GM12878 (cell line): Measurements from ENCODE around the gene ACTN2. TPM values are rescaled to one million over a fixed set of nuclear protein-coding genes. Genes with fewer than 3 reads are reported as not detected.

Experiments used
- ATAC-seq: fragments of 200-7000 bp; cut with Tn5 transposase; 3 replicates; pipeline ENCODE4 v1.9.1; 2020; ENCODE audit warnings: mild to moderate bottlenecking, moderate library complexity
- BruUV-seq: library from RNA; stranded (reverse); fragments of 400-500 nt; replicated peaks from 2 replicates; lab custom pipeline; 2021; lab: Mats Ljungman, UMichigan
- CTCF ChIA-PET: fragments of 300-600 bp; sonication (Branson Sonifier 250); formaldehyde crosslinking; extraction: SDS; loops from one replicate; lab custom pipeline; 2021; ENCODE audit warnings: inconsistent platforms; lab: Yijun Ruan, JAX
- POLR2A ChIA-PET: fragments of 350-600 bp; formaldehyde crosslinking; extraction: SDS; loops from one replicate; lab custom pipeline; 2021; ENCODE audit warnings: inconsistent platforms; lab: Charles Lee
- RAD21 ChIA-PET: fragments of 300-600 bp; sonication (Branson Sonifier 250); formaldehyde crosslinking; loops from one replicate; lab custom pipeline; 2023; ENCODE audit warnings: antibody characterized with exemption; ENCODE audit not compliant: unreplicated experiment; lab: Charles Lee
- SMC1A ChIA-PET: fragments of 300-600 bp; sonication (Branson Sonifier 250); formaldehyde crosslinking; loops from one replicate; lab custom pipeline; 2023; ENCODE audit not compliant: unreplicated experiment, uncharacterized antibody; lab: Charles Lee
- DNase-seq: peaks from one replicate; pipeline ENCODE4 v3.0.0-alpha.2; 2011; ENCODE audit warnings: low read depth, low spot score
- FAIRE-seq: peaks from 3 replicates; lab custom pipeline; 2011; peaks lifted over from hg19 to GRCh38; lab: Jason Lieb, UNC
- H2AFZ ChIP-seq: 2 replicates; pipeline ENCODE4 v1.6.0; 2011; ENCODE audit warnings: low read depth, low read length, control low read depth; ENCODE audit not compliant: control insufficient read depth
- H3K27ac ChIP-seq: 2 replicates; pipeline ENCODE4 v1.5.1; 2011; ENCODE audit warnings: control low read depth; ENCODE audit not compliant: control insufficient read depth, insufficient read depth
- H3K27me3 ChIP-seq, 2 experiments: replicated peaks in 1 of 2; 2 replicates each; pipeline versions ENCODE4 v1.6.0 to v1.6.1; 2011; ENCODE audit warnings: low read length in 1 of 2; ENCODE audit not compliant: control insufficient read depth in 2 of 2, insufficient read depth in 2 of 2
- H3K36me3 ChIP-seq, 2 experiments: 2 replicates each; pipeline ENCODE4 v1.5.1; 2011; ENCODE audit warnings: low read length in 1 of 2; ENCODE audit not compliant: control insufficient read depth in 2 of 2, insufficient read depth in 2 of 2
- H3K4me1 ChIP-seq: 2 replicates; pipeline ENCODE4 v1.6.1; 2011; ENCODE audit warnings: mild to moderate bottlenecking, low read length, moderate library complexity, mixed read lengths; ENCODE audit not compliant: control insufficient read depth, insufficient read depth
- H3K4me2 ChIP-seq: 2 replicates; pipeline ENCODE4 v1.6.0; 2011; ENCODE audit warnings: control low read depth; ENCODE audit not compliant: control insufficient read depth, insufficient read depth
- H3K4me3 ChIP-seq: fragments of 200-600 bp; sonication (generic); 2 replicates; pipeline ENCODE4 v1.5.1; 2016
- H3K79me2 ChIP-seq: 2 replicates; pipeline ENCODE4 v1.6.0; 2011; ENCODE audit warnings: low read length; ENCODE audit not compliant: control insufficient read depth, insufficient read depth
- H3K9ac ChIP-seq: 2 replicates; pipeline ENCODE4 v1.8.0; 2011; ENCODE audit warnings: low read length, control low read depth, mixed read lengths; ENCODE audit not compliant: control insufficient read depth, insufficient read depth
- H3K9me3 ChIP-seq: replicated peaks from 3 replicates; pipeline ENCODE4 v1.5.1; 2011; ENCODE audit warnings: mild to moderate bottlenecking, low read length; ENCODE audit not compliant: control insufficient read depth, insufficient read depth
- H4K20me1 ChIP-seq: 2 replicates; pipeline ENCODE4 v1.6.0; 2011; ENCODE audit not compliant: control insufficient read depth, insufficient read depth
- ATF7 ChIP-seq: fragments of 450-650 bp; IDR thresholded peaks from 2 replicates; pipeline ENCODE4 v1.6.1; 2016; ENCODE audit warnings: low read depth, mild to moderate bottlenecking
- BHLHE40 ChIP-seq, 2 experiments: fragments of 450-650 bp in 1 of 2; IDR thresholded peaks; 2 replicates each; pipeline ENCODE4 v1.6.1; 2011 to 2017; ENCODE audit warnings: low read depth in 2 of 2, borderline replicate concordance in 1 of 2, improper control_type of control experiment in 1 of 2, low read length in 1 of 2, mild to moderate bottlenecking in 1 of 2
- TARDBP ChIP-seq: IDR thresholded peaks from 2 replicates; pipeline ENCODE4 v1.6.1; 2016; ENCODE audit warnings: borderline replicate concordance
- TBL1XR1 ChIP-seq: IDR thresholded peaks from 2 replicates; pipeline ENCODE4 v1.6.1; 2012; ENCODE audit warnings: low read depth, low read length, improper control_type of control experiment
- ZNF24 ChIP-seq: fragments of 450-650 bp; IDR thresholded peaks from 2 replicates; pipeline ENCODE4 v1.6.1; 2017; ENCODE audit warnings: antibody characterized with exemption, mild to moderate bottlenecking
- WGBS: methylation state at CpG from one replicate; pipeline ENCODE4 v1.1.6; 2016; ENCODE audit warnings: low lambda C conversion rate; ENCODE audit not compliant: insufficient replicate concordance, insufficient coverage; ENCODE audit errors: missing lambda C conversion rate; 5-methylcytosine and 5-hydroxymethylcytosine counted together
- in situ Hi-C: fragments of 300-500 bp; cut with MboI; formaldehyde crosslinking; loops from 9 replicates; pipeline ENCODE4 v1.14.3; 2018; ENCODE audit warnings: mixed read lengths
- intact Hi-C: fragments of 100-400 bp; cut with micrococcal nuclease; formaldehyde crosslinking; loops from one replicate; pipeline ENCODE4 v1.14.2; 2022; ENCODE audit not compliant: unreplicated experiment
- polyA plus RNA-seq, 11 experiments: library from polyadenylated mRNA; depleted of rRNA in 4 of 11; unstranded in 6 of 11; stranded (reverse) in 5 of 11; fragments of >200 nt; fragmentation: Nextera tagmentation in 4 of 11; fragmentation: Illumina TruSeq in 1 of 11; extraction: Ambion mirVana in 4 of 11; extraction: Trizol in 1 of 11; gene quantifications; 1 replicate in 1 of 11; 2 replicates in 10 of 11; pipeline versions ENCODE4 v1.2.1 to v1.2.3, GENCODE V29; 2011 to 2016; ENCODE audit warnings: inconsistent platforms in 2 of 11, missing spikeins in 2 of 11, low read depth in 1 of 11
- total RNA-seq, 4 experiments: library from RNA; depleted of rRNA in 3 of 4; stranded (reverse); fragments of >200 nt in 3 of 4; fragmentation: Illumina TruSeq in 1 of 4; extraction: Trizol in 1 of 4; gene quantifications; 2 replicates each; pipeline versions ENCODE4 v1.2.1 to v1.2.3, GENCODE V29; 2013 to 2021
- TF ChIP-seq, protein P1 (sequence below): IDR thresholded peaks from 2 replicates; pipeline ENCODE4 v1.6.1; 2012; ENCODE audit warnings: low read depth, low read length, improper control_type of control experiment
- TF ChIP-seq, protein P2 (sequence below): fragments of 450-650 bp; formaldehyde crosslinking; IDR thresholded peaks from 2 replicates; pipeline ENCODE4 v1.5.0; 2022; ENCODE audit warnings: mild to moderate bottlenecking, missing genetic modification characterization
- TF ChIP-seq, protein P3 (sequence below): fragments of 450-650 bp; IDR thresholded peaks from 2 replicates; pipeline ENCODE4 v1.6.1; 2016; ENCODE audit warnings: mild to moderate bottlenecking

Gene ACTN2
- total and polyA plus RNA-seq, 10 of the 15 experiments (the other 5 are each of a cell fraction or from before 2014, with no cell fraction given): 0.10 TPM; not detected in 9

DNA sequence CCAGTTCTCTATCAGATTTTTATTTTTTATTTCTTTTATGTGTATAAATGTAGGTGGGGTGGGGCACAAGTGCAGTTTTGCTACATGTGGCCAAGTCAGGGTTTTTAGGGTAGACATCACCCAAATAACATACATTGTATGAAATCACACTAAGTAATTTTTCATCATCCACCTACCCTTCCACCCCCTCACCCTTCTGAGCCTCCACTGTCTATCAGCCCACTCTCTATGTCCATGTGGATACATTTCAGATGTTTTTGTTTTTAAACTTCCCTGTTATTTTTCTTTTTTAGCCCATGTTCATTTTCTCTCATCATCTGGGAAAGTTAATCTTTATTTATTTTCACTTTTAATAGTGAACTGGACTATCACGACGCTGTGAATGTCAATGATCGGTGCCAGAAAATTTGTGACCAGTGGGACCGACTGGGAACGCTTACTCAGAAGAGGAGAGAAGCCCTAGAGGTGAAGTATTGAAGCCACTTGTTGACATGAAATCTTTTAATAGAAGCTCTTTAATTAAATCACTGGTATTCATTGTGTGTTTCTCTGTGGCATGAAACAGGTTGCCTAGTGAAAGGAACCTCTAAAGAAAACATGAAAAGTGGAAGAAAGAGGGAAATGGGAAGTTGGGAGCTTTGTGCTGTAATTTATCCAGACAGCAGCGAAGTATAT lies 61.1 kb downstream of the ACTN2 start:
- SMC1A ChIA-PET: interaction anchor here (1.6 kb wide), 1 partner anchor 13 kb away, joined by 5 read pairs; no protein-coding TSS in a partner anchor
- in situ Hi-C loops: no loop called here
- H2AFZ ChIP-seq: no peak overlapping the region
- H3K79me2 ChIP-seq: no peaks in the 10 kb centered on the region
- 70% methylated on average over 6 of the region's 6 CpGs for WGBS
- H3K4me2 ChIP-seq: no peak overlapping the region
- no peak for ATAC-seq
- no peak overlapping the region for H3K9ac ChIP-seq
- intact Hi-C loops: no loop called here
- no peak for FAIRE-seq
- no peak for DNase-seq
- H3K9me3 ChIP-seq: no peaks in the 10 kb centered on the region
- H3K4me3 ChIP-seq: no peak overlapping the region
- H3K36me3 ChIP-seq: no peaks in the 10 kb centered on the region
- RAD21 ChIA-PET: no interaction called here
- H3K27ac ChIP-seq: no peak overlapping the region
- TF ChIP-seq, protein P1, sequence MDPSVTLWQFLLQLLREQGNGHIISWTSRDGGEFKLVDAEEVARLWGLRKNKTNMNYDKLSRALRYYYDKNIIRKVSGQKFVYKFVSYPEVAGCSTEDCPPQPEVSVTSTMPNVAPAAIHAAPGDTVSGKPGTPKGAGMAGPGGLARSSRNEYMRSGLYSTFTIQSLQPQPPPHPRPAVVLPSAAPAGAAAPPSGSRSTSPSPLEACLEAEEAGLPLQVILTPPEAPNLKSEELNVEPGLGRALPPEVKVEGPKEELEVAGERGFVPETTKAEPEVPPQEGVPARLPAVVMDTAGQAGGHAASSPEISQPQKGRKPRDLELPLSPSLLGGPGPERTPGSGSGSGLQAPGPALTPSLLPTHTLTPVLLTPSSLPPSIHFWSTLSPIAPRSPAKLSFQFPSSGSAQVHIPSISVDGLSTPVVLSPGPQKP: no peak
- TF ChIP-seq ATF7 (no peak), TBL1XR1 (no peak), TARDBP (no peak), BHLHE40 (IDR thresholded peaks at IDR 0.05; ENCODE audit: borderline replicate concordance in 1 of 2, low read depth in 2 of 2, low read length in 1 of 2) (no peak), ZNF24 (no peak)
- TF ChIP-seq, protein P2, sequence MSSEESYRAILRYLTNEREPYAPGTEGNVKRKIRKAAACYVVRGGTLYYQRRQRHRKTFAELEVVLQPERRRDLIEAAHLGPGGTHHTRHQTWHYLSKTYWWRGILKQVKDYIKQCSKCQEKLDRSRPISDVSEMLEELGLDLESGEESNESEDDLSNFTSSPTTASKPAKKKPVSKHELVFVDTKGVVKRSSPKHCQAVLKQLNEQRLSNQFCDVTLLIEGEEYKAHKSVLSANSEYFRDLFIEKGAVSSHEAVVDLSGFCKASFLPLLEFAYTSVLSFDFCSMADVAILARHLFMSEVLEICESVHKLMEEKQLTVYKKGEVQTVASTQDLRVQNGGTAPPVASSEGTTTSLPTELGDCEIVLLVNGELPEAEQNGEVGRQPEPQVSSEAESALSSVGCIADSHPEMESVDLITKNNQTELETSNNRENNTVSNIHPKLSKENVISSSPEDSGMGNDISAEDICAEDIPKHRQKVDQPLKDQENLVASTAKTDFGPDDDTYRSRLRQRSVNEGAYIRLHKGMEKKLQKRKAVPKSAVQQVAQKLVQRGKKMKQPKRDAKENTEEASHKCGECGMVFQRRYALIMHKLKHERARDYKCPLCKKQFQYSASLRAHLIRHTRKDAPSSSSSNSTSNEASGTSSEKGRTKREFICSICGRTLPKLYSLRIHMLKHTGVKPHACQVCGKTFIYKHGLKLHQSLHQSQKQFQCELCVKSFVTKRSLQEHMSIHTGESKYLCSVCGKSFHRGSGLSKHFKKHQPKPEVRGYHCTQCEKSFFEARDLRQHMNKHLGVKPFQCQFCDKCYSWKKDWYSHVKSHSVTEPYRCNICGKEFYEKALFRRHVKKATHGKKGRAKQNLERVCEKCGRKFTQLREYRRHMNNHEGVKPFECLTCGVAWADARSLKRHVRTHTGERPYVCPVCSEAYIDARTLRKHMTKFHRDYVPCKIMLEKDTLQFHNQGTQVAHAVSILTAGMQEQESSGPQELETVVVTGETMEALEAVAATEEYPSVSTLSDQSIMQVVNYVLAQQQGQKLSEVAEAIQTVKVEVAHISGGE: no peak
- TF ChIP-seq, protein P3, sequence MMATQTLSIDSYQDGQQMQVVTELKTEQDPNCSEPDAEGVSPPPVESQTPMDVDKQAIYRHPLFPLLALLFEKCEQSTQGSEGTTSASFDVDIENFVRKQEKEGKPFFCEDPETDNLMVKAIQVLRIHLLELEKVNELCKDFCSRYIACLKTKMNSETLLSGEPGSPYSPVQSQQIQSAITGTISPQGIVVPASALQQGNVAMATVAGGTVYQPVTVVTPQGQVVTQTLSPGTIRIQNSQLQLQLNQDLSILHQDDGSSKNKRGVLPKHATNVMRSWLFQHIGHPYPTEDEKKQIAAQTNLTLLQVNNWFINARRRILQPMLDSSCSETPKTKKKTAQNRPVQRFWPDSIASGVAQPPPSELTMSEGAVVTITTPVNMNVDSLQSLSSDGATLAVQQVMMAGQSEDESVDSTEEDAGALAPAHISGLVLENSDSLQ: no peak
- POLR2A ChIA-PET: no interaction called here
- CTCF ChIA-PET: interaction anchor here (1.3 kb wide), 1 partner anchor 12 kb away, joined by 5 read pairs; no protein-coding TSS in a partner anchor
- no TSS peak for BruUV-seq
- H4K20me1 ChIP-seq: no peaks in the 10 kb centered on the region
- H3K4me1 ChIP-seq: no peaks in the 10 kb centered on the region
- H3K27me3 ChIP-seq: no peaks in the 10 kb centered on the region
